ENCODE data around the gene GGTLC2. TPM values are rescaled to one million over a fixed set of nuclear protein-coding genes. Genes with fewer than 3 reads are reported as not detected.

GGTLC2 gene
- total RNA-seq, 2 donors from 2014 or later: not detected

GRCh38 chr22:22666307-22667091 lies 22.1 kb downstream of the GGTLC2 start:
- no peaks in the 10 kb centered on the region for H3K9me3 Mint-ChIP-seq
- ATAC-seq (replicated peaks in 1 of 2) (peak in 1 of 2 donors; percentile 53), DNase-seq (peak; percentile 9 to 18)
- H3K4me1 Mint-ChIP-seq (ENCODE audit: low read depth): no peaks in the 10 kb centered on the region
- no peaks in the 10 kb centered on the region for H3K36me3 Mint-ChIP-seq (ENCODE audit: insufficient read depth in 2 of 2)
- no peak overlapping the region for H3K27ac Mint-ChIP-seq
- no peak overlapping the region for H3K4me3 Mint-ChIP-seq
- peaks cover 7% of the 10 kb centered on the region for H3K27me3 Mint-ChIP-seq (ENCODE audit: low read depth)

- DNase-seq (no peak), ATAC-seq (replicated peaks in 1 of 2) (no peak)
- no peak overlapping the region for H3K4me3 Mint-ChIP-seq
- H3K27me3 Mint-ChIP-seq (ENCODE audit: low read depth): peaks cover 7% of the 10 kb centered on the region
- H3K36me3 Mint-ChIP-seq (ENCODE audit: insufficient read depth in 2 of 2): no peaks in the 10 kb centered on the region
- H3K4me1 Mint-ChIP-seq (ENCODE audit: low read depth): no peaks in the 10 kb centered on the region
- H3K9me3 Mint-ChIP-seq: no peaks in the 10 kb centered on the region
- H3K27ac Mint-ChIP-seq: no peak overlapping the region
These were observed 23.8 kb downstream of the GGTLC2 start for GRCh38 chr22:22667966-22668880.

GRCh38 chr22:22669093-22669492 lies 24.7 kb downstream of the GGTLC2 start:
- ATAC-seq (replicated peaks in 1 of 2): no peak
- no peak overlapping the region for H3K4me3 Mint-ChIP-seq
- no peaks in the 10 kb centered on the region for H3K4me1 Mint-ChIP-seq (ENCODE audit: low read depth)
- no peak for DNase-seq
- H3K9me3 Mint-ChIP-seq: no peaks in the 10 kb centered on the region
- peaks cover 7% of the 10 kb centered on the region for H3K27me3 Mint-ChIP-seq (ENCODE audit: low read depth)
- no peak overlapping the region for H3K27ac Mint-ChIP-seq
- H3K36me3 Mint-ChIP-seq (ENCODE audit: insufficient read depth in 2 of 2): no peaks in the 10 kb centered on the region

- Mint-ChIP-seq H3K4me1 (ENCODE audit: low read depth) (no peaks in the 10 kb centered on the region), H3K27me3 (ENCODE audit: low read depth) (peaks cover 7% of the 10 kb centered on the region), H3K36me3 (ENCODE audit: insufficient read depth in 2 of 2) (no peaks in the 10 kb centered on the region), H3K27ac (no peak overlapping the region), H3K4me3 (no peak overlapping the region), H3K9me3 (no peaks in the 10 kb centered on the region)
- no peak for ATAC-seq (replicated peaks in 1 of 2)
- no peak for DNase-seq
These were observed 25.8 kb downstream of the GGTLC2 start for GRCh38 chr22:22670076-22670795.

- DNase-seq (no peak), ATAC-seq (replicated peaks in 1 of 2) (no peak)
- Mint-ChIP-seq H3K36me3 (ENCODE audit: insufficient read depth in 2 of 2) (no peaks in the 10 kb centered on the region), H3K4me1 (ENCODE audit: low read depth) (no peaks in the 10 kb centered on the region), H3K27me3 (ENCODE audit: low read depth) (peaks cover 9% of the 10 kb centered on the region), H3K27ac (no peak overlapping the region), H3K4me3 (no peak overlapping the region), H3K9me3 (no peaks in the 10 kb centered on the region)
These were observed 27.1 kb downstream of the GGTLC2 start for GRCh38 chr22:22671506-22671905.

- no peak for ATAC-seq (replicated peaks in 1 of 2)
- peaks cover 20% of the 10 kb centered on the region for H3K27me3 Mint-ChIP-seq (ENCODE audit: low read depth)
These were observed 28.7 kb downstream of the GGTLC2 start for GRCh38 chr22:22673099-22673498.

GRCh38 chr22:22673628-22674027 lies 29.2 kb downstream of the GGTLC2 start:
- H3K9me3 Mint-ChIP-seq: no peaks in the 10 kb centered on the region
- no peaks in the 10 kb centered on the region for H3K4me1 Mint-ChIP-seq (ENCODE audit: low read depth)
- no peak overlapping the region for H3K4me3 Mint-ChIP-seq
- H3K27me3 Mint-ChIP-seq (ENCODE audit: low read depth): peaks cover 20% of the 10 kb centered on the region
- DNase-seq (no peak), ATAC-seq (replicated peaks in 1 of 2) (no peak)
- H3K36me3 Mint-ChIP-seq (ENCODE audit: insufficient read depth in 2 of 2): no peaks in the 10 kb centered on the region
- no peak overlapping the region for H3K27ac Mint-ChIP-seq

More at GRCh38 chr22:22673099-22673498, 28.7 kb downstream of the GGTLC2 start:
- H3K36me3 Mint-ChIP-seq (ENCODE audit: insufficient read depth in 2 of 2): no peaks in the 10 kb centered on the region
- no peaks in the 10 kb centered on the region for H3K4me1 Mint-ChIP-seq (ENCODE audit: low read depth)
- no peak overlapping the region for H3K4me3 Mint-ChIP-seq
- no peaks in the 10 kb centered on the region for H3K9me3 Mint-ChIP-seq
- DNase-seq: no peak
- no peak overlapping the region for H3K27ac Mint-ChIP-seq

GRCh38 chr22:22674467-22674866 lies 30.1 kb downstream of the GGTLC2 start:
- Mint-ChIP-seq H3K36me3 (ENCODE audit: insufficient read depth in 2 of 2) (no peaks in the 10 kb centered on the region), H3K27me3 (ENCODE audit: low read depth) (peaks cover 16% of the 10 kb centered on the region), H3K4me3 (no peak overlapping the region), H3K27ac (no peak overlapping the region), H3K4me1 (ENCODE audit: low read depth) (no peaks in the 10 kb centered on the region), H3K9me3 (no peaks in the 10 kb centered on the region)
- no peak for ATAC-seq (replicated peaks in 1 of 2)
- no peak for DNase-seq

- no peak for DNase-seq
- no peak overlapping the region for H3K27ac Mint-ChIP-seq
- no peak overlapping the region for H3K4me3 Mint-ChIP-seq
- H3K4me1 Mint-ChIP-seq (ENCODE audit: low read depth): no peaks in the 10 kb centered on the region
- H3K9me3 Mint-ChIP-seq: no peaks in the 10 kb centered on the region
- no peaks in the 10 kb centered on the region for H3K36me3 Mint-ChIP-seq (ENCODE audit: insufficient read depth in 2 of 2)
- peaks cover 13% of the 10 kb centered on the region for H3K27me3 Mint-ChIP-seq (ENCODE audit: low read depth)
- ATAC-seq (replicated peaks in 1 of 2): no peak
These were observed 34.6 kb downstream of the GGTLC2 start for GRCh38 chr22:22678970-22679369.

GRCh38 chr22:22680396-22680795 lies 36.0 kb downstream of the GGTLC2 start:
- DNase-seq (no peak), ATAC-seq (replicated peaks in 1 of 2) (no peak)
- Mint-ChIP-seq H3K4me3 (no peak overlapping the region), H3K9me3 (no peaks in the 10 kb centered on the region), H3K27me3 (ENCODE audit: low read depth) (peaks cover 13% of the 10 kb centered on the region), H3K4me1 (ENCODE audit: low read depth) (no peaks in the 10 kb centered on the region), H3K27ac (no peak overlapping the region), H3K36me3 (ENCODE audit: insufficient read depth in 2 of 2) (no peaks in the 10 kb centered on the region)

- Mint-ChIP-seq H3K4me3 (no peak overlapping the region), H3K9me3 (no peaks in the 10 kb centered on the region), H3K36me3 (ENCODE audit: insufficient read depth in 2 of 2) (no peaks in the 10 kb centered on the region), H3K4me1 (ENCODE audit: low read depth) (no peaks in the 10 kb centered on the region), H3K27me3 (ENCODE audit: low read depth) (peaks cover 13% of the 10 kb centered on the region), H3K27ac (no peak overlapping the region)
- ATAC-seq (replicated peaks in 1 of 2): no peak
- DNase-seq: no peak
These were observed 36.9 kb downstream of the GGTLC2 start for GRCh38 chr22:22681221-22681739.

GRCh38 chr22:22682196-22682595 lies 37.8 kb downstream of the GGTLC2 start:
- no peaks in the 10 kb centered on the region for H3K36me3 Mint-ChIP-seq (ENCODE audit: insufficient read depth in 2 of 2)
- no peaks in the 10 kb centered on the region for H3K4me1 Mint-ChIP-seq (ENCODE audit: low read depth)
- DNase-seq (no peak), ATAC-seq (replicated peaks in 1 of 2) (no peak)
- peaks cover 4% of the 10 kb centered on the region for H3K27me3 Mint-ChIP-seq (ENCODE audit: low read depth)
- no peak overlapping the region for H3K27ac Mint-ChIP-seq
- H3K9me3 Mint-ChIP-seq: no peaks in the 10 kb centered on the region
- no peak overlapping the region for H3K4me3 Mint-ChIP-seq

Measured in activated T-cell treated with anti-CD3 and anti-CD28 coated beads, Interleukin-2, amount 50 U/mL, for 72 hours (primary cell).